HL-60/S4 treated with retinoic acid at 250 ng/mL for 4 days and 3 days (cell line): ENCODE measurements around the gene CTSW.
"Not testable (repeated sequence)": the region's sequence is repeated elsewhere in the genome, so short reads cannot be mapped to it uniquely, and the experiment has no call there.

Experiments
- in situ Hi-C: fragments of 300-500 bp; cut with MboI; formaldehyde crosslinking; loops from 2 replicates; pipeline ENCODE4 v1.7.0; 2022; ENCODE audit warnings: low sequenced_read_pairs

CTSW gene

GRCh38 chr11:65883786-65884715 lies 4.4 kb downstream of the CTSW start:
- in situ Hi-C loops, result no loop called here

- in situ Hi-C loops, result no loop called here
These were observed 5.1 kb downstream of the CTSW start for GRCh38 chr11:65884716-65885092.

GRCh38 chr11:65885231-65885630 lies 5.6 kb downstream of the CTSW start:
- in situ Hi-C loops, result no loop called here

DNA sequence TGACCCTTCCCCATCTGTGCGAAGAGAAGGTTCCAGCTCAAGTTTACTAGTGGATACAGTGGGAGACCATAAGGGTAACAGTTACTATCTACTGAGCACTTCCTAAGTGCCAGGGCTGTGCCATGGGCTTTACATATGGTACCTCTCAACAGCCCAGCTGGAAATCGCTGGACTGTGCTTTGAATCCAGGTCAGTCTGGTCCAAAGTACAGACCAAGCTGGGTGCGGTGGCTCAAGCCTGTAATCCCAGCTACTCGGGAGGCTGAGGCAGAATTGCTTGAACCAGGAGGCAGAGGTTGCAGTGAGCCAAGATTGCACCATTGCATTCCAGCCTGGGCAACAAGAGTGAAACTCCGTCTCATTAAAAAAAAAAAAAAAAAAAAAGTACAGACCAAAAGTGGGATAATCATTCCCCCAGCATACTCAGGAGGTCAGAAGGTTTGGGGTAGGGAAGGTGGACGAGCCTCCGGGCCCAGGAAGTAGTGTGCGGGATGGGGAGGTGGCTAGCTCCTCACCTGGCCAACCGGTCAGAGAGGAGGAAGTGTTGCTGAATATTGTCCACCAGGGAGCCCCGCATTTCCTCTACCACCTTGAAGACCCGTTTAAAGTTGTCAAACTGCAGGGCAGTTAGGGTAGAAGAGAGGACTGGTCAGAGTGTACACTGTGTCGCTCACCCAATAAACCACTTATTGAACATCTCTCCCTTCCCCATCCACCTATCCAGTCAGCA lies 6.3 kb downstream of the CTSW start:
- in situ Hi-C loops, result no loop called here

GRCh38 chr11:65886826-65887722 lies 7.4 kb downstream of the CTSW start:
- in situ Hi-C loops, result no loop called here

DNA sequence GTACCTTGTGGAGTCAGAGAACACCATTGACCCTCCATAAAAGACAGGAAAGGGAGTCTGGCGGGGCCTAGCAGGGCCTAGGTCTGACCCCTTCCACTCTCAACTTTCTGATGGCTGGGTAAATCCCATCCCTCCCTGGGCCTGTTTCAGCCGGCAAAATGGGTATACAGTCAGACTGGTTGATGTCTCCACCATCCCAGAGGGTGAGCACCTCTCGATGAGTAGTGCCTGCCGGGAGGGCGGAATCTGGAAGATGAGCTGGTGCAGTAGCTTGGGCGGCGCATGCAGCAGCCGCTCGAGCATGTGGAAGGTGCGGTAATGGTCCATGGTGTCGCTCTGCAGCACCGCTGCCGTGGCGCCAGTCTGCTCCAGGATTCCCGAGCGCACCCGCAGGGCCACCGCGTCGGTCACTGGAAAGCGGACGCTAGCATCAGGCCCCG lies 8.1 kb downstream of the CTSW start:
- in situ Hi-C loops, result no loop called here

- in situ Hi-C loops, result no loop called here
These were observed 8.7 kb downstream of the CTSW start, which contains the start of gene FIBP for GRCh38 chr11:65888163-65888814. TSS of gene FIBP (minus strand) at chr11:65888471. CDS start at chr11:65888418, 53 bp downstream.

DNA sequence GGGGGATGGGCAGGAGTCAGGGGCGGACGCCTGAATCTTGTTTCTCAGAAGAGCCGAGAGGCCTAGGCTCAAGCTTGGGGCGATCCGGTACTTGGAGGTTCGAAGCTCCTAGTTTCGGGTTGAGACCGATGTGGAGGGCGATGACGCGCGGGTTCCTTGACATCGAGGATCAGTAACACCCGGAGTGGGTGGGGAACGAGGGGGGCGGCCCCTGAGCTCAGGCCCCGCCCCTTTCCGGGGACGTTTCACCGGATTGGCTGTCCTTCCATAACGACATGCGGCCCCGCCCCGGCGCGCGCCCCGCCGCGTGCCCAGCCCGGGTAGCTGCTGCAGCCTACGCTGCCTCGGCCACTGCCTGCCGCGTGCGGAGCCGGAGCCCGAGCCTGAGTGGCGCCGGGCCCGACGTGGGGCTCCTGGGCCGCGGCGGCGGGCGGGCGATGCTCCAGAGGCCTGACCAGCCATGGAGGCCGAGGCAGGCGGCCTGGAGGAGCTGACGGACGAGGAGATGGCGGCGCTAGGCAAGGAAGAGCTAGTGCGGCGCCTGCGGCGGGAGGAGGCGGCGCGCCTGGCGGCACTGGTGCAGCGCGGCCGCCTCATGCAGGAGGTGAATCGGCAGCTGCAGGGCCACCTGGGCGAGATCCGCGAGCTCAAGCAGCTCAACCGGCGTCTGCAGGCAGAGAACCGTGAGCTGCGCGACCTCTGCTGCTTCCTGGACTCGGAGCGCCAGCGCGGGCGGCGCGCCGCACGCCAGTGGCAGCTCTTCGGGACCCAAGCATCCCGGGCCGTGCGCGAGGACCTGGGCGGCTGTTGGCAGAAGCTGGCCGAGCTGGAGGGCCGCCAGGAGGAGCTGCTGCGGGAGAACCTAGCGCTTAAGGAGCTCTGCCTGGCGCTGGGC lies 10.9 kb downstream of the CTSW start, which contains the start of gene CCDC85B:
Gene CCDC85B (plus strand): TSS at position 350 of the 895 bp plus-strand sequence. CDS start 111 bp downstream, at position 461.
- in situ Hi-C loops, result no loop called here

GRCh38 chr11:65891219-65892136 lies 11.8 kb downstream of the CTSW start:
- in situ Hi-C loops, result no loop called here

GRCh38 chr11:65892137-65892540 lies 12.5 kb downstream of the CTSW start:
- in situ Hi-C loops, result not testable (repeated sequence)

- in situ Hi-C loops, result no loop called here
These were observed 13.2 kb downstream of the CTSW start for GRCh38 chr11:65892661-65893317.

DNA sequence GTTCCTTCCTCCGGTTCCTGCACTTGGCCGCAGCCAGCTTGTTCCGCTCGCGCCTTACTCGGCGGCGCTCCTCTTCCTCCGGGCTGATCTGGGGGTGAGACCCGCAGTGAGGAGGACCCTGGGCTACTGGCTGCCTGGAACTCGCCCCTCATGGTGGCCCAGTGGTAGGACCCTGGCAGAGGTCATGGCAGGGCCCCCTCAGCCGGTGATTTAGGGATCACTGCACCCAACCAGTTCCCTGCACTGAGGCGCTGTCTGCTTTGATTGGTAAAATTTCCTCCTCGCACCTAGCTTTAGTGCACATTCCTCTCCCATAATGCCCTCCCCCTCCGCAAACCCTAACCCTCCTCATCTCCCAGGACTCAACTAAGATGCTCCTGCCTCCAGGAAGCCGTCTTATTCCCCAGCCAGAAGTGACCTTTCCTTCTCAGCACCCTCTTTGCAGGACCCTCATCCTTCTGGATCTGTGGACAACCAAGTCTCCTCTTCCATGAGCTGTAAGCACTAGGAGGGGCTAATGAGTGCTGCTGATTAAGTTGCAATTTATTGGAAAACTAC lies 14.5 kb downstream of the CTSW start:
- in situ Hi-C loops, result no loop called here

DNA sequence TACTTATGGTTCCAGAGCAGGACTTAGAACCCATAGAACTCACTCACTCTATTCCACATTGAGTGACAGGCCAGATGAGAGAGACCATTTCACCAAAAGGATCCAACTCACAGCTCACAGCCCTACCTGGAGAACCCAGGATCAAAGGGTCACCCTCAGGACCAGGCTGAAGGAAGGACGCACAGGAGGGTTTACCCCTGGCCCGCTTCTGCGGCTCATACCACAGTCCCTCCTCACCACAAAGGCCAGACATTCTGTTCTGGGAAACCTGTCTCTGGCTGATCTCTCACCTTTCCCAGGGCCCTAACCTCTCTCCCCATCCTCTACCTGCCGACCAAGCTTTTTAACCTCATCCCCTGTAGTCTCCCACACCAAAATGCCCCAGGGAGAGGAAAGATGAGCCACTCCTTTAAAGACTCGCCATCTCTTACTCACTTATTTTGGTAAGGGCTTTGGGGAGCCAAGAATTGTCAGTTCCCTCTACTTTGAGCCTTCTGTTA lies 15.9 kb downstream of the CTSW start:
- in situ Hi-C loops, result no loop called here

DNA sequence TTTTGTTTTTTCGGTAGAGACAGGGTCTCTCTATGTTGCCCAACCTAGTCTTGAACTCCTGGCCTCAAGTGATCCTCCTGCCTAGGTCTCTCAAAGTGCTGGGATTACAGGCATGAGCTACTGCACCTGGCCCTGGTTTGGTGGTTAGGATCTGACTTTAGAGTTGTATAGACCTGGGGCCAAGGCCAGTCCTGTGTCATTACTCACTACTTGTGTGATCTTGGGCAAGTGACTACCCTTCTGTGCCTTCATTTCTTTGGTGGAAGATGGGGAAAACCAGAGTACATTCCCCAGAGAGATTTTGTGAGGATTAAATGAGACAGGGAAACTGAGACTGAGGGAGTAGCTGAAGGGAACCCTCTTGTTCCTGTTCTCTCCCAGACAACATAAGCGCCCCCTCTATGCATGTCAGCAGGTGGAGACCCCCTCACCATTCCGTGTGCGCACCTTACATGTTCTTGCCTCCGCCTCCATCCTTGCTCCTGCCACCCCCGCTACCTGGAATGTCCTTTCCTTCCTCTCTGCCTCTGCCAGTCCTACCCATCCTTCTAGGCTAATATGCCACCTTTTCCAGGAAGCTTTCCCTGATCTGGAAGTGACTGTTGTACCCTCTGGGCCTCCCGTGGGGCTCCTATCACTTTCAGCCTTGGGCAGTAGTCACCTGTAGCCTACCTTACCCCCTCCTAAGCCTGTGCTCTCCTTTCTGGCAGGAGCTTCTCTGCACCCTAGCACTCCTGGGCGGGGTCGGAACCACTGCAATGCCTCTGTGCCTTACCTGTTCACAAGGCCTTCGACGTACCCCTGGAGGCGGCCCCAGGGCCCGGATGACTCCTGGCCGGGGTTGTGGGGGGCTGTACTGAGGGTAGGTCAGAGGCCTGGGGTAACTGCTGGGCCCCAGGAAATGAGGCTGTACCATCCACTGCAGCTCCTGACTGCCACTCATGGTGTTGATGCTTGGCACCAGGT lies 16.7 kb downstream of the CTSW start:
- in situ Hi-C loops, result no loop called here

DNA sequence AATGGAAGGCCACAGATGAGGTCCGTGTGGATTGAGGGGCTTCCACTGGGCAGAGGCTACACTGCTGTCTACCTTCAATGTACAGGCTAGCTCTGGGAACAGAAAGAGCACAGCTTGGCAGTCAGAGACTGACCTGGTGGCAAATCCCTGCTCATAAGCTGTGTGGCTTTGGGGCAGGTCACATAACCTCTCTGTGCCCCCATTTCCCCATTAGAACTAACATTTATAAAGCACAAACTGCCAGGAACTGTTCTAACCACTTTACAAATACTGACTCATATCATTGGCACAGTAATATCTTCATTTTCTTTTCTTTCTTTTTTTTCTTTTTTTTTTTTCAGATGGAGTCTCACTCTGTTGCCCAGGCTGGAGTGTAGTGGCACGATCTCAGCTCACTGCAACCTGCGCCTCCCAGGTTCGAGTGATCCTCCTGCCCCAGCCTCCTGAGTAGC lies 17.4 kb downstream of the CTSW start:
- in situ Hi-C loops, result no loop called here
